Iris pigment epithelial cell (primary cell): ENCODE measurements around the gene KCNMA1.

ENCODE experiments used
- DNase-seq: peaks from one replicate; pipeline ENCODE4 v3.0.0-alpha.2; 2011; ENCODE audit warnings: low read depth

Gene KCNMA1

GRCh38 chr10:77664008-77664407 lies 26.4 kb upstream of the KCNMA1 start:
- no peak for DNase-seq

GRCh38 chr10:77661674-77662073 lies 24.1 kb upstream of the KCNMA1 start:
- no peak for DNase-seq

- DNase-seq: no peak
Measured at GRCh38 chr10:77661100-77661499, 23.5 kb upstream of the KCNMA1 start.

GRCh38 chr10:77659046-77659670 lies 21.6 kb upstream of the KCNMA1 start:
- peak; percentile 28 for DNase-seq

- no peak for DNase-seq
Measured at GRCh38 chr10:77653210-77653609, 15.6 kb upstream of the KCNMA1 start.

- DNase-seq: no peak
Measured at GRCh38 chr10:77649333-77650331, 12.0 kb upstream of the KCNMA1 start.

- no peak for DNase-seq
Measured at GRCh38 chr10:77648472-77648871, 10.9 kb upstream of the KCNMA1 start.

- DNase-seq: no peak
Measured at GRCh38 chr10:77647543-77648293, 10.1 kb upstream of the KCNMA1 start.

- no peak for DNase-seq
Measured at GRCh38 chr10:77644557-77645243, 7.1 kb upstream of the KCNMA1 start.

- peak; percentile 80 for DNase-seq
Measured at GRCh38 chr10:77643795-77644468, 6.3 kb upstream of the KCNMA1 start.

GRCh38 chr10:77641788-77642397 lies 4.3 kb upstream of the KCNMA1 start:
- DNase-seq: peak; percentile 73

GRCh38 chr10:77641344-77641743 lies 3.7 kb upstream of the KCNMA1 start:
- no peak for DNase-seq

- no peak for DNase-seq
Measured at GRCh38 chr10:77640167-77640566, 2.6 kb upstream of the KCNMA1 start.

GRCh38 chr10:77639756-77640155 lies 2.1 kb upstream of the KCNMA1 start:
- no peak for DNase-seq

GRCh38 chr10:77638321-77639101 lies 903 bp upstream of the KCNMA1 start:
- DNase-seq: peak; percentile 67

GRCh38 chr10:77636967-77637531 lies 559 bp downstream of the KCNMA1 start:
- no peak for DNase-seq

- no peak for DNase-seq
Measured at GRCh38 chr10:77636282-77636966, 1.2 kb downstream of the KCNMA1 start.

GRCh38 chr10:77635402-77636227 lies 2.0 kb downstream of the KCNMA1 start:
- DNase-seq: no peak
